Upper lobe of left lung (tissue), 6 donors: Measurements from ENCODE around the gene ELN. TPM values are rescaled to one million over a fixed set of nuclear protein-coding genes. Genes with fewer than 3 reads are reported as not detected.

Experiments used
- ATAC-seq, 2 donors: fragments of 200-7000 bp; cut with Tn5 transposase; one replicate each; pipeline ENCODE4 v1.9.1; 2022; ENCODE audit warnings: mild to moderate bottlenecking in 2 of 2, moderate library complexity in 2 of 2; ENCODE audit not compliant: low FRiP score in 2 of 2
- DNase-seq, 2 donors: peaks; one replicate each; pipeline ENCODE4 v3.0.0-alpha.2; 2019 to 2020
- H3K27ac ChIP-seq, 4 donors: fragments of 200-600 bp; sonication (generic); one replicate each; pipeline ENCODE4 v1.5.1; 2016 to 2019
- H3K27me3 ChIP-seq, 4 donors: fragments of 200-600 bp; sonication (generic); one replicate each; pipeline ENCODE4 v1.5.1; 2017 to 2019
- H3K36me3 ChIP-seq, 4 donors: fragments of 200-600 bp; sonication (generic); one replicate each; pipeline ENCODE4 v1.5.1; 2016 to 2019
- H3K4me1 ChIP-seq, 4 donors: fragments of 200-600 bp; sonication (generic); one replicate each; pipeline ENCODE4 v1.5.1; 2018 to 2019
- H3K4me3 ChIP-seq, 4 donors: fragments of 200-600 bp; sonication (generic); one replicate each; pipeline ENCODE4 v1.5.1; 2017 to 2019; ENCODE audit warnings: mild to moderate bottlenecking in 2 of 4, moderate library complexity in 1 of 4
- H3K9me3 ChIP-seq, 4 donors: fragments of 200-600 bp; sonication (generic); one replicate each; pipeline ENCODE4 v1.5.1; 2018 to 2019
- CTCF ChIP-seq, 6 experiments: fragments of 450-650 bp in 4 of 6; fragments of 200-600 bp in 2 of 6; sonication (generic) in 2 of 6; IDR thresholded peaks; one replicate each; pipeline ENCODE4 v1.5.1; 2016 to 2019; ENCODE audit warnings: antibody characterized with exemption in 6 of 6
- EP300 ChIP-seq, 4 donors: sonication (generic); formaldehyde crosslinking; IDR thresholded peaks; one replicate each; pipeline ENCODE4 v1.5.1; 2017; ENCODE audit warnings: antibody characterized with exemption in 4 of 4, control low read depth in 2 of 4
- POLR2A ChIP-seq, 4 donors: fragments of 450-650 bp; IDR thresholded peaks; one replicate each; pipeline ENCODE4 v1.5.1; 2016 to 2017; ENCODE audit warnings: antibody characterized with exemption in 4 of 4, mild to moderate bottlenecking in 2 of 4
- POLR2AphosphoS5 ChIP-seq, 2 donors: sonication (generic); formaldehyde crosslinking; IDR thresholded peaks; one replicate each; pipeline ENCODE4 v1.5.1; 2017; ENCODE audit warnings: antibody characterized with exemption in 2 of 2
- WGBS, 2 donors: methylation state at CpG; one replicate each; pipeline ENCODE4 v1.1.5; 2017 to 2018; 5-methylcytosine and 5-hydroxymethylcytosine counted together
- total RNA-seq, 6 donors: library from RNA; depleted of rRNA in 4 of 6; stranded (reverse); fragments of >200 nt in 4 of 6; gene quantifications; one replicate each; pipeline versions ENCODE4 v1.1.0 to v1.2.1, GENCODE V29; 2016 to 2021
- donor health status: DM: no; HTN: no; CAD: no; lungs with moderate emphysema.
- donor health status: DM: no; HTN: yes; CAD: no; lungs with severe emphysema.

ELN gene
- total RNA-seq, 6 donors from 2014 or later: 24.4 to 582 (median 229) TPM

GRCh38 chr7:74101061-74101681 is 73.2 kb downstream of the ELN start:
- no peaks in the 10 kb centered on the region for H3K27me3 ChIP-seq
- DNase-seq: no peak
- ATAC-seq: peak; percentile 20 to 83
- H3K4me1 ChIP-seq: no peaks in the 10 kb centered on the region
- no peak overlapping the region for H3K27ac ChIP-seq
- no peak for TF ChIP-seq POLR2AphosphoS5 (IDR thresholded peaks at IDR 0.05)
- no peak for TF ChIP-seq CTCF (IDR thresholded peaks at IDR 0.05)
- TF ChIP-seq POLR2A (IDR thresholded peaks at IDR 0.05): no peak
- TF ChIP-seq EP300 (IDR thresholded peaks at IDR 0.05): no peak
- 84 to 85% methylated on average over 7 to 8 of the region's 8 CpGs for WGBS, 2 donors
- H3K4me3 ChIP-seq: no peak overlapping the region
- H3K9me3 ChIP-seq: no peaks in the 10 kb centered on the region
- H3K36me3 ChIP-seq: peaks cover 0 to 71% (median 43%) of the 10 kb centered on the region in 4 donors

GRCh38 chr7:74103219-74103772 is 75.3 kb downstream of the ELN start:
- Histone ChIP-seq H3K4me3 (no peak overlapping the region), H3K36me3 (peaks cover 0 to 81% (median 51%) of the 10 kb centered on the region in 4 donors), H3K4me1 (no peaks in the 10 kb centered on the region), H3K27me3 (no peaks in the 10 kb centered on the region), H3K9me3 (no peaks in the 10 kb centered on the region), H3K27ac (no peak overlapping the region)
- WGBS, 2 donors: 94 to 100% methylated on average over 5 to 6 of the region's 6 CpGs
- no peak for ATAC-seq
- DNase-seq: no peak
- TF ChIP-seq POLR2A (IDR thresholded peaks at IDR 0.05) (no peak), POLR2AphosphoS5 (IDR thresholded peaks at IDR 0.05) (no peak), CTCF (IDR thresholded peaks at IDR 0.05) (no peak), EP300 (IDR thresholded peaks at IDR 0.05) (no peak)

- H3K9me3 ChIP-seq: no peaks in the 10 kb centered on the region
- H3K27ac ChIP-seq: no peak overlapping the region
- WGBS, 2 donors: 82 to 87% methylated on average over 8 of the region's 8 CpGs
- peaks cover under 1 to 86% (median 54%) of the 10 kb centered on the region in 4 donors for H3K36me3 ChIP-seq
- no peaks in the 10 kb centered on the region for H3K4me1 ChIP-seq
- DNase-seq (no peak), ATAC-seq (no peak)
- H3K4me3 ChIP-seq: no peak overlapping the region
- TF ChIP-seq POLR2A (IDR thresholded peaks at IDR 0.05) (no peak), EP300 (IDR thresholded peaks at IDR 0.05) (no peak), POLR2AphosphoS5 (IDR thresholded peaks at IDR 0.05) (no peak), CTCF (IDR thresholded peaks at IDR 0.05) (no peak)
- H3K27me3 ChIP-seq: no peaks in the 10 kb centered on the region
Measured at GRCh38 chr7:74104702-74105101, 76.7 kb downstream of the ELN start.

GRCh38 chr7:74105992-74106391 is 78.0 kb downstream of the ELN start:
- peak in 1 of 2 donors; percentile 62 for DNase-seq
- WGBS, 2 donors: 93% methylated on average over 11 of the region's 11 CpGs; no CpG with 5 or more reads in 1 of the 2 donors
- Histone ChIP-seq H3K36me3 (peaks cover 6 to 86% (median 60%) of the 10 kb centered on the region in 4 donors), H3K27ac (no peak overlapping the region), H3K4me3 (no peak overlapping the region), H3K9me3 (no peaks in the 10 kb centered on the region), H3K27me3 (no peaks in the 10 kb centered on the region), H3K4me1 (no peaks in the 10 kb centered on the region)
- TF ChIP-seq CTCF (IDR thresholded peaks at IDR 0.05) (no peak), POLR2A (IDR thresholded peaks at IDR 0.05) (no peak), EP300 (IDR thresholded peaks at IDR 0.05) (no peak), POLR2AphosphoS5 (IDR thresholded peaks at IDR 0.05) (no peak)
- no peak for ATAC-seq
